Stimulated activated CD8-positive, alpha-beta memory T cell treated with anti-CD3 and anti-CD28 coated beads, Interleukin-15, amount 100 ng/mL, for 24 hours (primary cell): Measurements from ENCODE around the gene GNB1.
"Not testable (repeated sequence)": the region's sequence is repeated elsewhere in the genome, so short reads cannot be mapped to it uniquely, and the experiment has no call there.

Source experiments
- DNase-seq: peaks from one replicate; pipeline ENCODE4 v3.0.0-alpha.2; 2020; ENCODE audit warnings: low read depth

The GNB1 gene

GRCh38 chr1:1760715-1761114 lies 130.2 kb downstream of the GNB1 start:
- no peak for DNase-seq

GRCh38 chr1:1760345-1760650 lies 130.6 kb downstream of the GNB1 start:
- no peak for DNase-seq

GRCh38 chr1:1759456-1760344 lies 131.2 kb downstream of the GNB1 start:
- no peak for DNase-seq

GRCh38 chr1:1758692-1759455 lies 132.0 kb downstream of the GNB1 start:
- no peak for DNase-seq

GRCh38 chr1:1758059-1758621 lies 132.7 kb downstream of the GNB1 start:
- no peak for DNase-seq

- no peak for DNase-seq
Observed at GRCh38 chr1:1757422-1758058, 133.3 kb downstream of the GNB1 start.

GRCh38 chr1:1756661-1757421 lies 134.0 kb downstream of the GNB1 start:
- DNase-seq: no peak

- DNase-seq: no peak
Observed at GRCh38 chr1:1755852-1756251, 135.0 kb downstream of the GNB1 start.

- no peak for DNase-seq
Observed at GRCh38 chr1:1755426-1755825, 135.5 kb downstream of the GNB1 start.

- no peak for DNase-seq
Observed at GRCh38 chr1:1754051-1754815, 136.7 kb downstream of the GNB1 start.

GRCh38 chr1:1753607-1754005 lies 137.3 kb downstream of the GNB1 start:
- no peak for DNase-seq

- DNase-seq: no peak
Observed at GRCh38 chr1:1752636-1753606, 138.0 kb downstream of the GNB1 start.

GRCh38 chr1:1752190-1752589 lies 138.7 kb downstream of the GNB1 start:
- no peak for DNase-seq

- DNase-seq: not testable (repeated sequence)
Observed at GRCh38 chr1:1749941-1750340, 140.9 kb downstream of the GNB1 start.

- no peak for DNase-seq
Observed at GRCh38 chr1:1748686-1749321, 142.1 kb downstream of the GNB1 start.

- DNase-seq: not testable (repeated sequence)
Observed at GRCh38 chr1:1746566-1746909, 144.3 kb downstream of the GNB1 start.

GRCh38 chr1:1745651-1746565 lies 145.0 kb downstream of the GNB1 start:
- DNase-seq: peak; percentile 87

- not testable (repeated sequence) for DNase-seq
Observed at GRCh38 chr1:1742529-1742928, 148.4 kb downstream of the GNB1 start.
